HEK293 (cell line): ENCODE data around the gene TRIP4.

Source experiments
- BCL11A ChIP-seq: fragments of 450-650 bp; formaldehyde crosslinking; IDR thresholded peaks from 2 replicates; pipeline ENCODE4 v1.5.1; 2016; ENCODE audit warnings: low read depth, missing biosample characterization, missing genetic modification characterization
- BCL11B ChIP-seq: fragments of 450-650 bp; formaldehyde crosslinking; IDR thresholded peaks from 2 replicates; pipeline ENCODE4 v1.5.1; 2016; ENCODE audit warnings: low read depth, missing biosample characterization, missing genetic modification characterization
- GFI1B ChIP-seq: fragments of 450-650 bp; formaldehyde crosslinking; IDR thresholded peaks from 2 replicates; pipeline ENCODE4 v1.5.1; 2016; ENCODE audit warnings: missing biosample characterization, missing genetic modification characterization
- KLF10 ChIP-seq: fragments of 450-650 bp; IDR thresholded peaks from 2 replicates; pipeline ENCODE4 v1.5.1; 2018; ENCODE audit warnings: missing biosample characterization, mild to moderate bottlenecking, missing genetic modification characterization
- KLF7 ChIP-seq: fragments of 450-650 bp; formaldehyde crosslinking; IDR thresholded peaks from 2 replicates; pipeline ENCODE4 v1.5.1; 2016; ENCODE audit warnings: missing biosample characterization, missing genetic modification characterization, borderline replicate concordance
- MEIS1 ChIP-seq: sonication (generic); formaldehyde crosslinking; IDR thresholded peaks from 2 replicates; pipeline ENCODE4 v1.8.1; 2022; ENCODE audit warnings: missing genetic modification reagents, mild to moderate bottlenecking, borderline replicate concordance
- OVOL3 ChIP-seq: fragments of 450-650 bp; formaldehyde crosslinking; IDR thresholded peaks from 2 replicates; pipeline ENCODE4 v1.5.1; 2016; ENCODE audit warnings: missing biosample characterization, missing genetic modification characterization
- SCRT2 ChIP-seq: fragments of 450-650 bp; formaldehyde crosslinking; IDR thresholded peaks from 2 replicates; pipeline ENCODE4 v1.5.1; 2016; ENCODE audit warnings: missing biosample characterization, missing genetic modification characterization
- TCF7L2 ChIP-seq: IDR thresholded peaks from 2 replicates; pipeline ENCODE4 v1.6.1; 2011; ENCODE audit warnings: low read depth, mild to moderate bottlenecking, inconsistent platforms, low read length, moderate library complexity, borderline replicate concordance
- ZBTB8A ChIP-seq: fragments of 450-650 bp; formaldehyde crosslinking; IDR thresholded peaks from 2 replicates; pipeline ENCODE4 v1.5.1; 2016; ENCODE audit warnings: missing biosample characterization, missing genetic modification characterization
- ZNF121 ChIP-seq: fragments of 450-650 bp; formaldehyde crosslinking; IDR thresholded peaks from 2 replicates; pipeline ENCODE4 v1.5.1; 2016; ENCODE audit warnings: missing biosample characterization, missing genetic modification characterization
- ZNF133 ChIP-seq: fragments of 450-650 bp; formaldehyde crosslinking; IDR thresholded peaks from 2 replicates; pipeline ENCODE4 v1.5.1; 2016; ENCODE audit warnings: missing biosample characterization, missing genetic modification characterization
- ZNF174 ChIP-seq: fragments of 450-650 bp; formaldehyde crosslinking; IDR thresholded peaks from 2 replicates; pipeline ENCODE4 v1.5.0; 2017; ENCODE audit warnings: missing biosample characterization, mild to moderate bottlenecking, missing genetic modification characterization
- ZNF2 ChIP-seq: fragments of 450-650 bp; formaldehyde crosslinking; IDR thresholded peaks from 2 replicates; pipeline ENCODE4 v1.5.1; 2016; ENCODE audit warnings: missing biosample characterization, missing genetic modification characterization
- ZNF214 ChIP-seq: fragments of 450-650 bp; formaldehyde crosslinking; IDR thresholded peaks from 2 replicates; pipeline ENCODE4 v1.5.1; 2017; ENCODE audit warnings: missing biosample characterization, mild to moderate bottlenecking, missing genetic modification characterization, borderline replicate concordance
- ZNF221 ChIP-seq: fragments of 450-650 bp; formaldehyde crosslinking; IDR thresholded peaks from 2 replicates; pipeline ENCODE4 v1.5.1; 2017; ENCODE audit warnings: missing biosample characterization, missing genetic modification characterization, borderline replicate concordance
- ZNF311 ChIP-seq: fragments of 450-650 bp; formaldehyde crosslinking; IDR thresholded peaks from 2 replicates; pipeline ENCODE4 v1.5.1; 2017; ENCODE audit warnings: missing biosample characterization, missing genetic modification characterization, borderline replicate concordance
- ZNF341 ChIP-seq: fragments of 450-650 bp; formaldehyde crosslinking; IDR thresholded peaks from 2 replicates; pipeline ENCODE4; 2016; ENCODE audit warnings: low read depth, missing biosample characterization, missing genetic modification characterization
- ZNF404 ChIP-seq: fragments of 450-650 bp; formaldehyde crosslinking; IDR thresholded peaks from 2 replicates; pipeline ENCODE4 v1.5.1; 2017; ENCODE audit warnings: missing biosample characterization, missing genetic modification characterization
- ZNF473 ChIP-seq: fragments of 450-650 bp; formaldehyde crosslinking; IDR thresholded peaks from 2 replicates; pipeline ENCODE4 v1.5.1; 2017; ENCODE audit warnings: missing biosample characterization, missing genetic modification characterization
- ZNF610 ChIP-seq: fragments of 450-650 bp; formaldehyde crosslinking; IDR thresholded peaks from 2 replicates; pipeline ENCODE4 v1.5.1; 2016; ENCODE audit warnings: missing biosample characterization, missing genetic modification characterization, borderline replicate concordance
- ZNF624 ChIP-seq: fragments of 450-650 bp; formaldehyde crosslinking; IDR thresholded peaks from 2 replicates; pipeline ENCODE4 v1.5.1; 2017; ENCODE audit warnings: missing biosample characterization, missing genetic modification characterization
- ZNF747 ChIP-seq: fragments of 450-650 bp; formaldehyde crosslinking; IDR thresholded peaks from 2 replicates; pipeline ENCODE4 v1.5.1; 2016; ENCODE audit warnings: missing biosample characterization, missing genetic modification characterization
- TF ChIP-seq, protein P1 (sequence below): fragments of 450-650 bp; formaldehyde crosslinking; IDR thresholded peaks from 2 replicates; pipeline ENCODE4 v1.5.1; 2016; ENCODE audit warnings: missing biosample characterization, missing genetic modification characterization
- TF ChIP-seq, protein P2 (sequence below): fragments of 450-650 bp; formaldehyde crosslinking; IDR thresholded peaks from 2 replicates; pipeline ENCODE4 v1.5.1; 2016; ENCODE audit warnings: missing biosample characterization, missing genetic modification characterization, low read depth
- TF ChIP-seq, protein P3 (sequence below): fragments of 450-650 bp; formaldehyde crosslinking; IDR thresholded peaks from 2 replicates; pipeline ENCODE4 v1.5.1; 2017; ENCODE audit warnings: missing biosample characterization, missing genetic modification characterization
- TF ChIP-seq, protein P4 (sequence below): fragments of 450-650 bp; formaldehyde crosslinking; IDR thresholded peaks from 2 replicates; pipeline ENCODE4; 2016; ENCODE audit warnings: missing biosample characterization, missing genetic modification characterization
- TF ChIP-seq, protein P5 (sequence below): fragments of 450-650 bp; formaldehyde crosslinking; IDR thresholded peaks from 2 replicates; pipeline ENCODE4 v1.5.1; 2016; ENCODE audit warnings: missing biosample characterization, missing genetic modification characterization
- TF ChIP-seq, protein P6 (sequence below): fragments of 450-650 bp; formaldehyde crosslinking; IDR thresholded peaks from 2 replicates; pipeline ENCODE4 v1.5.1; 2017; ENCODE audit warnings: missing biosample characterization, missing genetic modification characterization

TRIP4 gene

DNA sequence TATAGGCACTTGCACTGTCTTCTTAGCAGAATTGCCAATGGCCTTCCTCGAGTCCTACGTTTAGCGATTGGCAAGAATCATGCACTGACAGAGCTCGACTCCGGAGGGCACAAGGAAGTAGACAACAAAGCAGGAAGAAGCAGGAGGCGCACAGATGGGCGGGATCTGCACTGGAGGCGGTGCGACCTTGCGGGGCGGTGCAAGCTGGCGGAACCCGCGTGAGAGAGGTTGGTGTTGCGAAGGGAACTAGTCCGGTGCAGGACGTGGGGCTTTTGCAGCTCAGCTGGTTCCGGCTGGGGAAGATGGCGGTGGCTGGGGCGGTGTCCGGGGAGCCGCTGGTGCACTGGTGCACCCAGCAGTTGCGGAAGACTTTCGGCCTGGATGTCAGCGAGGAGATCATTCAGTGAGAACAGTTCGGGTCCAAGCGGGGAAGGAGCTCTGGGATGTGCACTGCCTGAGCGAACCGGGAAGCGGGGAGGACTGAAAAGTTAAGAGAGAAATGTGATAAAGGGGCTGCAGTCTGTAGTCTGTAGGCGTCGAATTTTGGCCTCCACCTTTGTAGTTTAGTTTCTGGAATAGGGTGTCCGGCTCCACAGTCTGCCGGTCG is at the start of gene TRIP4 (continued):
- TF ChIP-seq ZNF473 (tag by site-specific recombination): no peak
- no peak for TF ChIP-seq BCL11B (tag by site-specific recombination)
- peak; percentile 79 for TF ChIP-seq ZNF341 (tag by site-specific recombination)
- TF ChIP-seq, protein P1, sequence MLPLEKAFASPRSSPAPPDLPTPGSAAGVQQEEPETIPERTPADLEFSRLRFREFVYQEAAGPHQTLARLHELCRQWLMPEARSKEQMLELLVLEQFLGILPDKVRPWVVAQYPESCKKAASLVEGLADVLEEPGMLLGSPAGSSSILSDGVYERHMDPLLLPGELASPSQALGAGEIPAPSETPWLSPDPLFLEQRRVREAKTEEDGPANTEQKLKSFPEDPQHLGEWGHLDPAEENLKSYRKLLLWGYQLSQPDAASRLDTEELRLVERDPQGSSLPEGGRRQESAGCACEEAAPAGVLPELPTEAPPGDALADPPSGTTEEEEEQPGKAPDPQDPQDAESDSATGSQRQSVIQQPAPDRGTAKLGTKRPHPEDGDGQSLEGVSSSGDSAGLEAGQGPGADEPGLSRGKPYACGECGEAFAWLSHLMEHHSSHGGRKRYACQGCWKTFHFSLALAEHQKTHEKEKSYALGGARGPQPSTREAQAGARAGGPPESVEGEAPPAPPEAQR (tag by site-specific recombination): peak; percentile 97
- no peak for TF ChIP-seq ZNF221 (tag by site-specific recombination)
- TF ChIP-seq ZBTB8A: peak; percentile 87
- TF ChIP-seq ZNF311 (tag by site-specific recombination): no peak
- TF ChIP-seq OVOL3 (tag by site-specific recombination): peak; percentile 87
- no peak for TF ChIP-seq ZNF174 (tag by site-specific recombination)
- TF ChIP-seq ZNF624: no peak
- TF ChIP-seq KLF7 (tag by site-specific recombination): peak; percentile 98
- TF ChIP-seq ZNF2: peak; percentile 98
- TF ChIP-seq TCF7L2: no peak
- TF ChIP-seq KLF10: peak; percentile 74
- TF ChIP-seq, protein P2, sequence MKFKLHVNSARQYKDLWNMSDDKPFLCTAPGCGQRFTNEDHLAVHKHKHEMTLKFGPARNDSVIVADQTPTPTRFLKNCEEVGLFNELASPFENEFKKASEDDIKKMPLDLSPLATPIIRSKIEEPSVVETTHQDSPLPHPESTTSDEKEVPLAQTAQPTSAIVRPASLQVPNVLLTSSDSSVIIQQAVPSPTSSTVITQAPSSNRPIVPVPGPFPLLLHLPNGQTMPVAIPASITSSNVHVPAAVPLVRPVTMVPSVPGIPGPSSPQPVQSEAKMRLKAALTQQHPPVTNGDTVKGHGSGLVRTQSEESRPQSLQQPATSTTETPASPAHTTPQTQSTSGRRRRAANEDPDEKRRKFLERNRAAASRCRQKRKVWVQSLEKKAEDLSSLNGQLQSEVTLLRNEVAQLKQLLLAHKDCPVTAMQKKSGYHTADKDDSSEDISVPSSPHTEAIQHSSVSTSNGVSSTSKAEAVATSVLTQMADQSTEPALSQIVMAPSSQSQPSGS (tag by site-specific recombination): 0 out of 2 replicates have a peak, but pooled peaks have one; percentile 27
- peak; percentile 68; the same call in 1 of the 2 replicates for TF ChIP-seq GFI1B (tag by site-specific recombination)
- no peak for TF ChIP-seq ZNF133 (tag by site-specific recombination)
- TF ChIP-seq, protein P3, sequence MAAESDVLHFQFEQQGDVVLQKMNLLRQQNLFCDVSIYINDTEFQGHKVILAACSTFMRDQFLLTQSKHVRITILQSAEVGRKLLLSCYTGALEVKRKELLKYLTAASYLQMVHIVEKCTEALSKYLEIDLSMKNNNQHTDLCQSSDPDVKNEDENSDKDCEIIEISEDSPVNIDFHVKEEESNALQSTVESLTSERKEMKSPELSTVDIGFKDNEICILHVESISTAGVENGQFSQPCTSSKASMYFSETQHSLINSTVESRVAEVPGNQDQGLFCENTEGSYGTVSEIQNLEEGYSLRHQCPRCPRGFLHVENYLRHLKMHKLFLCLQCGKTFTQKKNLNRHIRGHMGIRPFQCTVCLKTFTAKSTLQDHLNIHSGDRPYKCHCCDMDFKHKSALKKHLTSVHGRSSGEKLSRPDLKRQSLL (tag by site-specific recombination): peak; percentile 71
- peak; percentile 92 for TF ChIP-seq ZNF610 (tag by site-specific recombination)
- no peak for TF ChIP-seq MEIS1 (CRISPR knock-in tag)
- no peak for TF ChIP-seq ZNF214
- TF ChIP-seq ZNF747: no peak
- TF ChIP-seq, protein P4, sequence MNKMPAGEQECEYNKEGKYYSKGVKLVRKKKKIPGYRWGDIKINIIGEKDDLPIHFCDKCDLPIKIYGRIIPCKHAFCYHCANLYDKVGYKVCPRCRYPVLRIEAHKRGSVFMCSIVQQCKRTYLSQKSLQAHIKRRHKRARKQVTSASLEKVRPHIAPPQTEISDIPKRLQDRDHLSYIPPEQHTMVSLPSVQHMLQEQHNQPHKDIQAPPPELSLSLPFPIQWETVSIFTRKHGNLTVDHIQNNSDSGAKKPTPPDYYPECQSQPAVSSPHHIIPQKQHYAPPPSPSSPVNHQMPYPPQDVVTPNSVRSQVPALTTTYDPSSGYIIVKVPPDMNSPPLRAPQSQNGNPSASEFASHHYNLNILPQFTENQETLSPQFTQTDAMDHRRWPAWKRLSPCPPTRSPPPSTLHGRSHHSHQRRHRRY (tag by site-specific recombination): 0 out of 2 replicates have a peak, but pooled peaks have one; percentile 67
- TF ChIP-seq, protein P5, sequence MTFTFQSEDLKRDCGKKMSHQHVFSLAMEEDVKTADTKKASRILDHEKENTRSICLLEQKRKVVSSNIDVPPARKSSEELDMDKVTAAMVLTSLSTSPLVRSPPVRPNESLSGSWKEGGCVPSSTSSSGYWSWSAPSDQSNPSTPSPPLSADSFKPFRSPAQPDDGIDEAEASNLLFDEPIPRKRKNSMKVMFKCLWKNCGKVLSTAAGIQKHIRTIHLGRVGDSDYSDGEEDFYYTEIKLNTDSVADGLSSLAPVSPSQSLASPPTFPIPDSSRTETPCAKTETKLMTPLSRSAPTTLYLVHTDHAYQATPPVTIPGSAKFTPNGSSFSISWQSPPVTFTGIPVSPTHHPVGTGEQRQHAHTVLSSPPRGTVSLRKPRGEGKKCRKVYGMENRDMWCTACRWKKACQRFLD (tag by site-specific recombination): no peak; the same call in 1 of the 2 replicates
- peak; percentile 51; the same call in 1 of the 2 replicates for TF ChIP-seq ZNF121 (tag by site-specific recombination)
- TF ChIP-seq, protein P6, sequence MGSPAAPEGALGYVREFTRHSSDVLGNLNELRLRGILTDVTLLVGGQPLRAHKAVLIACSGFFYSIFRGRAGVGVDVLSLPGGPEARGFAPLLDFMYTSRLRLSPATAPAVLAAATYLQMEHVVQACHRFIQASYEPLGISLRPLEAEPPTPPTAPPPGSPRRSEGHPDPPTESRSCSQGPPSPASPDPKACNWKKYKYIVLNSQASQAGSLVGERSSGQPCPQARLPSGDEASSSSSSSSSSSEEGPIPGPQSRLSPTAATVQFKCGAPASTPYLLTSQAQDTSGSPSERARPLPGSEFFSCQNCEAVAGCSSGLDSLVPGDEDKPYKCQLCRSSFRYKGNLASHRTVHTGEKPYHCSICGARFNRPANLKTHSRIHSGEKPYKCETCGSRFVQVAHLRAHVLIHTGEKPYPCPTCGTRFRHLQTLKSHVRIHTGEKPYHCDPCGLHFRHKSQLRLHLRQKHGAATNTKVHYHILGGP (tag by site-specific recombination): no peak
- no peak for TF ChIP-seq BCL11A (tag by site-specific recombination)
- TF ChIP-seq ZNF404 (tag by site-specific recombination): no peak
- peak; percentile 72 for TF ChIP-seq SCRT2
